ENCODE results near the gene SOX13. TPM values are rescaled to one million over a fixed set of nuclear protein-coding genes. Genes with fewer than 3 reads are reported as not detected.

The SOX13 gene
- total and polyA plus RNA-seq, 2 of the 4 experiments (the other 2 are of a cell fraction), result 0.54 to 3.5 TPM

GRCh38 chr1:204143276-204144041, 70.5 kb downstream of the SOX13 start (continued):
- no peak for TF ChIP-seq NFE2L2 (IDR thresholded peaks at IDR 0.05; ENCODE audit: low read depth, low read length)

DNA sequence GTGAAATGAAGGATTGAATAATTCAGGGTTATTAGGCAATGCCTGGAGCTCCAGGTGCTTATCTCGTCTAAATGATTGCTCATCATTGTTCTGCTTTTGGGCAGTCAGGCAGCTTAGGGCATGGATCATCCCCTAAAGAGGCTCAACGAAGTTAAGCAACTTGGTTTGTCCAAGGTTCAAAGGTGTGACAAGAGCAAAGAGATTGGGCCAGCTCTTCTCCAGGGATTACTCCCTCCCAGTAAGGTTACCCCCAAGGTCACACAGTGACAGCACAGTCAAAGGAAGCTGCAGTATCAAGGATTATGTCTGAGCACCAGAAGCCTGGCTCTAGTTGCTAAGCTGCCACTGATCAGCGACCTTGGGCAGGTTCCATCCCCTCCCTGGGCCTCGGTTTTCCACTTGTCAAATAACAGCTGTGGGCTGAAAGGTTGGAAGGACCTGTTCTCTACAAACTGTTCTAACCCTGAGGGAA, 72.2 kb downstream of the SOX13 start:
- Histone ChIP-seq H3K36me3 (ENCODE audit: control insufficient read depth, insufficient read depth, low read length) (peaks cover 14% of the 10 kb centered on the region), H4K91ac (ENCODE audit: insufficient read depth, low read depth, low read length) (no peak overlapping the region), H3K4me1 (ENCODE audit: control insufficient read depth, insufficient read depth, low read length) (no peaks in the 10 kb centered on the region), H3K4me3 (ENCODE audit: insufficient read depth, low read depth, low read length) (no peak overlapping the region), H3K9me3 (ENCODE audit: control insufficient read depth, insufficient read depth, low read length) (no peaks in the 10 kb centered on the region), H2BK15ac (ENCODE audit: low read depth, low read length) (no peak overlapping the region), H2AFZ (replicated peaks; ENCODE audit: low read length, poor library complexity) (no peak overlapping the region), H3K23ac (ENCODE audit: low read depth, low read length) (no peak overlapping the region), H2AK9ac (replicated peaks; ENCODE audit: low read depth, low read length, poor library complexity) (no peak overlapping the region), H3K27ac (ENCODE audit: insufficient read depth, low read length) (no peak overlapping the region), H2BK120ac (ENCODE audit: low read depth, low read length) (no peak overlapping the region), H3K4ac (ENCODE audit: low read depth, low read length) (no peak overlapping the region), H3K9ac (ENCODE audit: low read depth, low read length) (no peak overlapping the region), H3K27me3 (ENCODE audit: control insufficient read depth, insufficient read depth, low read length) (no peaks in the 10 kb centered on the region), H4K8ac (ENCODE audit: low read depth in 2 of 2, low read length in 2 of 2) (no peak overlapping the region), H3K4me2 (ENCODE audit: low read depth, low read length) (no peak overlapping the region), H2BK5ac (ENCODE audit: low read depth, low read length, poor library complexity, severe bottlenecking) (no peak overlapping the region), H4K20me1 (ENCODE audit: insufficient read depth, low read length) (no peaks in the 10 kb centered on the region), H3K9me1 (ENCODE audit: insufficient read depth, low read length) (no peaks in the 10 kb centered on the region), H4K5ac (ENCODE audit: low read depth, low read length) (no peak overlapping the region), H3K14ac (replicated peaks; ENCODE audit: low read depth, low read length) (no peak overlapping the region), H3K79me1 (ENCODE audit: low read depth in 1 of 2, low read length in 2 of 2) (no peaks in the 10 kb centered on the region; a peak in 1 of 4 replicates), H2BK20ac (ENCODE audit: low read depth, low read length) (no peak overlapping the region), H2AK5ac (ENCODE audit: low read depth, low read length) (no peak overlapping the region), H3K56ac (ENCODE audit: extremely low read depth, insufficient read depth, low read length) (no peak overlapping the region), H3K18ac (ENCODE audit: low read depth, low read length) (no peak overlapping the region)
- BruUV-seq (replicated peaks), result no TSS peak
- no peak for TF ChIP-seq CHD1 (IDR thresholded peaks at IDR 0.05; ENCODE audit: low read depth, low read length)
- TF ChIP-seq USF2 (IDR thresholded peaks at IDR 0.05; ENCODE audit: low read depth, low read length), result no peak
- no peak for TF ChIP-seq MAFK (IDR thresholded peaks at IDR 0.05; ENCODE audit: low read depth, low read length)
- no peak for TF ChIP-seq BHLHE40 (IDR thresholded peaks at IDR 0.05; ENCODE audit: low read depth, low read length)
- TF ChIP-seq, protein P1, sequence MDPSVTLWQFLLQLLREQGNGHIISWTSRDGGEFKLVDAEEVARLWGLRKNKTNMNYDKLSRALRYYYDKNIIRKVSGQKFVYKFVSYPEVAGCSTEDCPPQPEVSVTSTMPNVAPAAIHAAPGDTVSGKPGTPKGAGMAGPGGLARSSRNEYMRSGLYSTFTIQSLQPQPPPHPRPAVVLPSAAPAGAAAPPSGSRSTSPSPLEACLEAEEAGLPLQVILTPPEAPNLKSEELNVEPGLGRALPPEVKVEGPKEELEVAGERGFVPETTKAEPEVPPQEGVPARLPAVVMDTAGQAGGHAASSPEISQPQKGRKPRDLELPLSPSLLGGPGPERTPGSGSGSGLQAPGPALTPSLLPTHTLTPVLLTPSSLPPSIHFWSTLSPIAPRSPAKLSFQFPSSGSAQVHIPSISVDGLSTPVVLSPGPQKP (IDR thresholded peaks at IDR 0.05; ENCODE audit: borderline replicate concordance, low read depth, low read length), result no peak
- no peak for TF ChIP-seq RCOR1 (IDR thresholded peaks at IDR 0.05; ENCODE audit: insufficient replicate concordance, low read length)
- no peak for TF ChIP-seq RAD21 (IDR thresholded peaks at IDR 0.05; ENCODE audit: low read length)
- TF ChIP-seq MAZ (IDR thresholded peaks at IDR 0.05; ENCODE audit: borderline replicate concordance, low read depth, low read length), result no peak
- ChIA-PET CTCF (interaction anchor here (1.0 kb wide), 1 partner anchor 17 kb away, joined by 4 read pairs; no protein-coding TSS in a partner anchor), POLR2A (ENCODE audit: unreplicated experiment) (interaction anchor here (0.6 kb wide), 1 partner anchor 101 kb away, joined by 3 read pairs; no protein-coding TSS in a partner anchor)
- dilution Hi-C loops (cut with HindIII; ENCODE audit: low sequenced_read_pairs, unreplicated experiment), result loop anchor here (25.0 kb wide), 1 partner anchor 283 kb away; the partner anchor contains the start of gene SNRPE
- in situ Hi-C loops (cut with MboI; ENCODE audit: low sequenced_read_pairs), result no loop called here
- no peak for ATAC-seq (ENCODE audit: low read depth)
- WGBS, 2 experiments (ENCODE audit: extremely low coverage in 2 of 2, insufficient read length in 1 of 2), result 83% methylated on average over 1 of the region's 4 CpGs; no CpG with 5 or more reads in 1 of the 2 experiments
- intact Hi-C loops (cut with micrococcal nuclease), result no loop called here
- no peak for DNase-seq
